HUDEP-2 (cell line): ENCODE results near the gene SORCS3.
A peak's percentile ranks its signal among the peaks of the same experiment; 100 is the strongest.

Experiments
- DNase-seq, 76 experiments: peaks; one replicate each; lab custom pipeline; 2025; ENCODE audit not compliant: unreplicated experiment in 76 of 76; lab: John Stamatoyannopoulos, UW

Gene SORCS3

GRCh38 chr10:104641187-104641936 is at the start of gene SORCS3:
Gene SORCS3 (plus strand): TSS chr10:104641290.
- DNase-seq, result no peak

GRCh38 chr10:104591441-104591840 is 49.6 kb upstream of the SORCS3 start:
- peak in 3 of 76 experiments; percentile 7 to 26 (median 13) for DNase-seq

GRCh38 chr10:104601166-104601565 is 39.9 kb upstream of the SORCS3 start:
- DNase-seq, result no peak

GRCh38 chr10:104608091-104608828 is 32.8 kb upstream of the SORCS3 start:
- DNase-seq, result no peak

GRCh38 chr10:104612571-104613205 is 28.4 kb upstream of the SORCS3 start:
- no peak for DNase-seq

GRCh38 chr10:104613406-104613805 is 27.7 kb upstream of the SORCS3 start:
- DNase-seq, result no peak

- DNase-seq, result peak in 34 of 76 experiments; percentile 2 to 58 (median 18)
These were observed 26.8 kb upstream of the SORCS3 start for GRCh38 chr10:104614245-104614831.

GRCh38 chr10:104615136-104615535 is 26.0 kb upstream of the SORCS3 start:
- DNase-seq, result no peak

GRCh38 chr10:104617831-104618230 is 23.3 kb upstream of the SORCS3 start:
- no peak for DNase-seq

GRCh38 chr10:104622175-104622574 is 18.9 kb upstream of the SORCS3 start:
- no peak for DNase-seq

GRCh38 chr10:104622598-104623209 is 18.4 kb upstream of the SORCS3 start:
- peak in 3 of 76 experiments; percentile 7 to 26 (median 11) for DNase-seq

- DNase-seq, result no peak
These were observed 10.4 kb upstream of the SORCS3 start for GRCh38 chr10:104630731-104631130.

- DNase-seq, result no peak
These were observed 9.1 kb upstream of the SORCS3 start for GRCh38 chr10:104631946-104632345.

- peak in 1 of 76 experiments; percentile 2 for DNase-seq
These were observed 2.1 kb upstream of the SORCS3 start for GRCh38 chr10:104638861-104639589.

GRCh38 chr10:104639590-104640338 is 1.3 kb upstream of the SORCS3 start:
- no peak for DNase-seq

GRCh38 chr10:104640339-104641186 is 527 bp upstream of the SORCS3 start:
- DNase-seq, result no peak

- DNase-seq, result no peak
These were observed 1.0 kb downstream of the SORCS3 start for GRCh38 chr10:104641937-104642657.
